H1 (cell line): ENCODE results near the gene PRMT1. TPM values are rescaled to one million over a fixed set of nuclear protein-coding genes. Genes with fewer than 3 reads are reported as not detected.

Experiments used
- BCL11A ChIP-seq, 2 experiments: IDR thresholded peaks; one replicate each; pipeline ENCODE4 v1.6.1; 2011; ENCODE audit warnings: low read depth in 2 of 2, low read length in 2 of 2, mild to moderate bottlenecking in 2 of 2
- CBX5 ChIP-seq: fragments of 300-800, 300-1000 bp; sonication (generic); IDR thresholded peaks from 2 replicates; pipeline ENCODE4 v1.7.1; 2016; ENCODE audit warnings: antibody characterized with exemption, low read length, low read depth
- EZH2 ChIP-seq: fragments of 200-600 bp; sonication (generic); IDR thresholded peaks from 2 replicates; pipeline ENCODE4 v1.7.1; 2012; ENCODE audit warnings: low read depth, mild to moderate bottlenecking, moderate library complexity, low read length, inconsistent platforms; ENCODE audit not compliant: severe bottlenecking
- JUND ChIP-seq: IDR thresholded peaks from 2 replicates; pipeline ENCODE4 v1.6.1; 2011; ENCODE audit warnings: mild to moderate bottlenecking, improper control_type of control experiment, low read length
- KDM4A ChIP-seq: IDR thresholded peaks from one replicate; pipeline ENCODE4 v1.7.1; 2012; ENCODE audit warnings: low read depth, mild to moderate bottlenecking, moderate library complexity, low read length, inconsistent platforms; ENCODE audit not compliant: severe bottlenecking
- NANOG ChIP-seq: IDR thresholded peaks from 2 replicates; pipeline ENCODE4 v1.6.1; 2011; ENCODE audit warnings: low read length, low read depth, mild to moderate bottlenecking, inconsistent platforms; ENCODE audit not compliant: insufficient read depth, poor library complexity, severe bottlenecking
- POU5F1 ChIP-seq: IDR thresholded peaks from 2 replicates; pipeline ENCODE4 v1.6.1; 2011; ENCODE audit warnings: low read depth, mild to moderate bottlenecking, low read length, moderate library complexity
- RXRA ChIP-seq: IDR thresholded peaks from 2 replicates; pipeline ENCODE4 v1.6.1; 2011; ENCODE audit warnings: low read depth, mild to moderate bottlenecking, low read length, moderate library complexity; ENCODE audit not compliant: insufficient read depth
- SAP30 ChIP-seq: fragments of 300-600 bp; sonication (generic); IDR thresholded peaks from 2 replicates; pipeline ENCODE4 v1.7.1; 2012; ENCODE audit warnings: low read length, moderate library complexity, mild to moderate bottlenecking, inconsistent platforms; ENCODE audit not compliant: insufficient read depth, insufficient replicate concordance
- SP2 ChIP-seq: IDR thresholded peaks from 2 replicates; pipeline ENCODE4 v1.6.1; 2012; ENCODE audit warnings: mild to moderate bottlenecking, low read length, inconsistent platforms
- polyA plus RNA-seq, 7 experiments: library from polyadenylated mRNA; depleted of rRNA in 3 of 7; stranded (reverse) in 5 of 7; unstranded in 2 of 7; fragments of >200 nt in 5 of 7; fragments of 200-250 nt in 2 of 7; gene quantifications; 1 replicate in 5 of 7; 2 replicates in 1 of 7; 4 replicates in 1 of 7; pipeline versions ENCODE4 v1.2.1 to v1.2.3, GENCODE V29; 2011 to 2013; ENCODE audit warnings: missing spikeins in 2 of 7, mixed read lengths in 2 of 7
- total RNA-seq: library from RNA; stranded (reverse); fragmentation: NEBNext Ultra II Directional; extraction: Animal tissue kit (Norgen Biotek cat#: 25700); gene quantifications from 2 replicates; pipeline ENCODE4 v1.2.1, GENCODE V29; 2021
- TF ChIP-seq, protein P1 (sequence below): fragments of 300-600 bp; sonication (generic); IDR thresholded peaks from 2 replicates; pipeline ENCODE4 v1.7.1; 2012; ENCODE audit warnings: low read length, moderate library complexity, mild to moderate bottlenecking, inconsistent platforms; ENCODE audit not compliant: insufficient replicate concordance

Gene PRMT1
- total and polyA plus RNA-seq, 2 of the 8 experiments (the other 6 are each of a cell fraction or from before 2014, with no cell fraction given) = 561 to 1,215 TPM

DNA sequence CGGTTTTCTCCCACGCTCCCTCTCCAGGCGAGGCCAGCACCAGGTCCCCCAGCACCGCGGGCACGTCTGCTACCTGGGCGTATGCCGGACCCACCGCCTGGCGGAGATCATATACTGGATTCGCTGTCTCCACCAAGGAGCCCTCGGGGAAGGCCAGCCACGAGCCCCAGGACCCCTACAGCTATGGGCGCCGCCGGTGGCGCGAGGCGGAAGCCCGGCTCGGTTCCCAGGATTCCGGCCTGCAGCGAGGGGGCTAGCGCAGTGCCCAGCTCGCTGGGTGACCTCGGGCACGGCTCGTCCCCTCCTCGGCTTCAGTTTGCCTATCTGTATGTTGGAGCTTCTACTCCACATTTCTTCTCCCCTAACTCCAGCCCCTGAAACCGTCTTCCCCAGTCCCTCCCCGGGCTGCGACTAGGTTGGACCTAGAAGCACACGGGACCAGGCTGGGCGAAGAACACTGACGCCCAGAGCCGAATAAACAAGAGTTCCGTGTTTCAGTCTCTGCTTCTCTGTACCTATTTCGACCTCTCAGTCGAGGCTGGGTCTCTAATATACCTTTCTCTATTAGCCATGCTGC is 13.1 kb downstream of the PRMT1 start (continued):
- TF ChIP-seq, protein P1, sequence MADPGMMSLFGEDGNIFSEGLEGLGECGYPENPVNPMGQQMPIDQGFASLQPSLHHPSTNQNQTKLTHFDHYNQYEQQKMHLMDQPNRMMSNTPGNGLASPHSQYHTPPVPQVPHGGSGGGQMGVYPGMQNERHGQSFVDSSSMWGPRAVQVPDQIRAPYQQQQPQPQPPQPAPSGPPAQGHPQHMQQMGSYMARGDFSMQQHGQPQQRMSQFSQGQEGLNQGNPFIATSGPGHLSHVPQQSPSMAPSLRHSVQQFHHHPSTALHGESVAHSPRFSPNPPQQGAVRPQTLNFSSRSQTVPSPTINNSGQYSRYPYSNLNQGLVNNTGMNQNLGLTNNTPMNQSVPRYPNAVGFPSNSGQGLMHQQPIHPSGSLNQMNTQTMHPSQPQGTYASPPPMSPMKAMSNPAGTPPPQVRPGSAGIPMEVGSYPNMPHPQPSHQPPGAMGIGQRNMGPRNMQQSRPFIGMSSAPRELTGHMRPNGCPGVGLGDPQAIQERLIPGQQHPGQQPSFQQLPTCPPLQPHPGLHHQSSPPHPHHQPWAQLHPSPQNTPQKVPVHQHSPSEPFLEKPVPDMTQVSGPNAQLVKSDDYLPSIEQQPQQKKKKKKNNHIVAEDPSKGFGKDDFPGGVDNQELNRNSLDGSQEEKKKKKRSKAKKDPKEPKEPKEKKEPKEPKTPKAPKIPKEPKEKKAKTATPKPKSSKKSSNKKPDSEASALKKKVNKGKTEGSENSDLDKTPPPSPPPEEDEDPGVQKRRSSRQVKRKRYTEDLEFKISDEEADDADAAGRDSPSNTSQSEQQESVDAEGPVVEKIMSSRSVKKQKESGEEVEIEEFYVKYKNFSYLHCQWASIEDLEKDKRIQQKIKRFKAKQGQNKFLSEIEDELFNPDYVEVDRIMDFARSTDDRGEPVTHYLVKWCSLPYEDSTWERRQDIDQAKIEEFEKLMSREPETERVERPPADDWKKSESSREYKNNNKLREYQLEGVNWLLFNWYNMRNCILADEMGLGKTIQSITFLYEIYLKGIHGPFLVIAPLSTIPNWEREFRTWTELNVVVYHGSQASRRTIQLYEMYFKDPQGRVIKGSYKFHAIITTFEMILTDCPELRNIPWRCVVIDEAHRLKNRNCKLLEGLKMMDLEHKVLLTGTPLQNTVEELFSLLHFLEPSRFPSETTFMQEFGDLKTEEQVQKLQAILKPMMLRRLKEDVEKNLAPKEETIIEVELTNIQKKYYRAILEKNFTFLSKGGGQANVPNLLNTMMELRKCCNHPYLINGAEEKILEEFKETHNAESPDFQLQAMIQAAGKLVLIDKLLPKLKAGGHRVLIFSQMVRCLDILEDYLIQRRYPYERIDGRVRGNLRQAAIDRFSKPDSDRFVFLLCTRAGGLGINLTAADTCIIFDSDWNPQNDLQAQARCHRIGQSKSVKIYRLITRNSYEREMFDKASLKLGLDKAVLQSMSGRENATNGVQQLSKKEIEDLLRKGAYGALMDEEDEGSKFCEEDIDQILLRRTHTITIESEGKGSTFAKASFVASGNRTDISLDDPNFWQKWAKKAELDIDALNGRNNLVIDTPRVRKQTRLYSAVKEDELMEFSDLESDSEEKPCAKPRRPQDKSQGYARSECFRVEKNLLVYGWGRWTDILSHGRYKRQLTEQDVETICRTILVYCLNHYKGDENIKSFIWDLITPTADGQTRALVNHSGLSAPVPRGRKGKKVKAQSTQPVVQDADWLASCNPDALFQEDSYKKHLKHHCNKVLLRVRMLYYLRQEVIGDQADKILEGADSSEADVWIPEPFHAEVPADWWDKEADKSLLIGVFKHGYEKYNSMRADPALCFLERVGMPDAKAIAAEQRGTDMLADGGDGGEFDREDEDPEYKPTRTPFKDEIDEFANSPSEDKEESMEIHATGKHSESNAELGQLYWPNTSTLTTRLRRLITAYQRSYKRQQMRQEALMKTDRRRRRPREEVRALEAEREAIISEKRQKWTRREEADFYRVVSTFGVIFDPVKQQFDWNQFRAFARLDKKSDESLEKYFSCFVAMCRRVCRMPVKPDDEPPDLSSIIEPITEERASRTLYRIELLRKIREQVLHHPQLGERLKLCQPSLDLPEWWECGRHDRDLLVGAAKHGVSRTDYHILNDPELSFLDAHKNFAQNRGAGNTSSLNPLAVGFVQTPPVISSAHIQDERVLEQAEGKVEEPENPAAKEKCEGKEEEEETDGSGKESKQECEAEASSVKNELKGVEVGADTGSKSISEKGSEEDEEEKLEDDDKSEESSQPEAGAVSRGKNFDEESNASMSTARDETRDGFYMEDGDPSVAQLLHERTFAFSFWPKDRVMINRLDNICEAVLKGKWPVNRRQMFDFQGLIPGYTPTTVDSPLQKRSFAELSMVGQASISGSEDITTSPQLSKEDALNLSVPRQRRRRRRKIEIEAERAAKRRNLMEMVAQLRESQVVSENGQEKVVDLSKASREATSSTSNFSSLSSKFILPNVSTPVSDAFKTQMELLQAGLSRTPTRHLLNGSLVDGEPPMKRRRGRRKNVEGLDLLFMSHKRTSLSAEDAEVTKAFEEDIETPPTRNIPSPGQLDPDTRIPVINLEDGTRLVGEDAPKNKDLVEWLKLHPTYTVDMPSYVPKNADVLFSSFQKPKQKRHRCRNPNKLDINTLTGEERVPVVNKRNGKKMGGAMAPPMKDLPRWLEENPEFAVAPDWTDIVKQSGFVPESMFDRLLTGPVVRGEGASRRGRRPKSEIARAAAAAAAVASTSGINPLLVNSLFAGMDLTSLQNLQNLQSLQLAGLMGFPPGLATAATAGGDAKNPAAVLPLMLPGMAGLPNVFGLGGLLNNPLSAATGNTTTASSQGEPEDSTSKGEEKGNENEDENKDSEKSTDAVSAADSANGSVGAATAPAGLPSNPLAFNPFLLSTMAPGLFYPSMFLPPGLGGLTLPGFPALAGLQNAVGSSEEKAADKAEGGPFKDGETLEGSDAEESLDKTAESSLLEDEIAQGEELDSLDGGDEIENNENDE = no peak
- TF ChIP-seq RXRA (no peak), EZH2 (no peak), NANOG (no peak), BCL11A (IDR thresholded peaks at IDR 0.05; ENCODE audit: low read depth in 2 of 2, low read length in 2 of 2) (no peak), SAP30 (no peak), JUND (no peak), SP2 (no peak), KDM4A (peak; percentile 49), POU5F1 (no peak), CBX5 (no peak)
